Heart left ventricle (tissue), 16 donors: ENCODE results near the gene DHX38. TPM values are rescaled to one million over a fixed set of nuclear protein-coding genes. Genes with fewer than 3 reads are reported as not detected.

Experiments used
- ATAC-seq, 4 donors: fragments of 200-7000 bp; cut with Tn5 transposase; one replicate each; pipeline ENCODE4 v1.9.1; 2020 to 2022; ENCODE audit warnings: moderate library complexity in 4 of 4, mild to moderate bottlenecking in 3 of 4, moderate number of reproducible peaks in 1 of 4
- DNase-seq, 5 donors: peaks; one replicate each; pipeline ENCODE4 v3.0.0-alpha.2; 2020
- H3K27ac ChIP-seq, 12 donors: fragments of 200-600 bp; sonication (generic) in 4 of 12; one replicate each; pipeline versions ENCODE4 v1.5.0 to v1.8.0; 2016 to 2022; ENCODE audit warnings: mild to moderate bottlenecking in 2 of 12
- H3K27me3 ChIP-seq, 9 donors: fragments of 200-600 bp; sonication (generic) in 2 of 9; one replicate each; pipeline versions ENCODE4 v1.5.1 to v1.8.0; 2016 to 2022; ENCODE audit warnings: mild to moderate bottlenecking in 3 of 9
- H3K36me3 ChIP-seq, 9 donors: fragments of 200-600 bp; sonication (generic) in 2 of 9; one replicate each; pipeline versions ENCODE4 v1.5.0 to v1.8.0; 2018 to 2022; ENCODE audit warnings: mild to moderate bottlenecking in 2 of 9
- H3K4me1 ChIP-seq, 12 donors: fragments of 200-600 bp; sonication (generic) in 4 of 12; one replicate each; pipeline versions ENCODE4 v1.5.0 to v1.8.0; 2016 to 2022; ENCODE audit warnings: mild to moderate bottlenecking in 3 of 12
- H3K4me3 ChIP-seq, 12 donors: fragments of 200-600 bp; sonication (generic) in 4 of 12; one replicate each; pipeline versions ENCODE4 v1.5.0 to v1.8.0; 2017 to 2022; ENCODE audit warnings: mild to moderate bottlenecking in 9 of 12, moderate library complexity in 4 of 12
- H3K9me3 ChIP-seq, 12 donors: fragments of 200-600 bp; sonication (generic) in 4 of 12; one replicate each; pipeline versions ENCODE4 v1.5.0 to v1.8.0; 2016 to 2022; ENCODE audit warnings: mild to moderate bottlenecking in 1 of 12
- CTCF ChIP-seq, 12 donors: fragments of 200-600 bp; sonication (generic) in 4 of 12; IDR thresholded peaks; one replicate each; pipeline versions ENCODE4 v1.5.0 to v1.8.0; 2018 to 2022; ENCODE audit warnings: antibody characterized with exemption in 12 of 12, mild to moderate bottlenecking in 5 of 12
- POLR2A ChIP-seq, 2 donors: fragments of 450-650 bp; IDR thresholded peaks; one replicate each; pipeline ENCODE4 v1.6.1; 2017; ENCODE audit warnings: antibody characterized with exemption in 2 of 2, mild to moderate bottlenecking in 2 of 2, moderate library complexity in 2 of 2
- whole genome bisulfite sequencing, 4 donors: extraction: QIAGEN DNeasy Blood & Tissue Kit in 2 of 4; methylation state at CpG; one replicate each; pipeline versions ENCODE4 v1.1.5 to v1.1.7; 2013 to 2018; 5-methylcytosine and 5-hydroxymethylcytosine counted together
- intact Hi-C, 10 donors: fragments of 100-400 bp; cut with DNase I; formaldehyde crosslinking; loops; one replicate each; pipeline versions ENCODE4 v1.11.1 to v1.14.2; 2022
- polyA plus RNA-seq, 2 donors: library from polyadenylated mRNA; stranded (reverse); fragments of 200-250 nt; gene quantifications; one replicate each; pipeline ENCODE4 v1.2.3, GENCODE V29; 2013
- total RNA-seq, 9 donors: library from RNA; depleted of rRNA in 2 of 9; stranded (reverse); fragments of >200 nt in 2 of 9; fragmentation: NEBNext Ultra II Directional in 3 of 9; extraction: Animal tissue kit (Norgen Biotek cat#: 25700) in 3 of 9; gene quantifications; one replicate each; pipeline versions ENCODE4 v1.1.0 to v1.2.4, GENCODE V29; 2016 to 2023
- donor health status: ischemic (EF 13 %, LVEDD 7.1; RV severe dilation, severe dysfunction).
- donor health status: healthy with polysubstance abuse.
- donor health status: DM: no; HTN: yes; CAD: no.
- donor health status: DM: no; HTN: no; CAD: no.
- donor health status: ischemic (EF 25% LVEDD 6.9; RV normal size, moderate dysfunction).
- donor health status: ischemic (EF 25% LVEDD 5.7; RV mildly dilated, moderate dysfunction).
- donor health status: healthy.
- donor health status: DM: yes; HTN: yes; CAD: no.
- donor health status: ischemic (EF 35%, LVEDD 5.7; RV mildly dilated, moderate dysfunction).
- donor health status: nonischemic (EF 11% LVEDD 7.7; RV severe dilation, severe dysfunction).
- donor health status: DM: yes; HTN: yes; CAD: no.
- donor health status: PGD.
- donor health status: ischemic (EF 29% LVEDD 5.4; RV normal size, mild dysfunction).
- donor health status: nonischemic (EF 23%, LVEDD 6.1; RV moderate dilation, normal function).

Gene DHX38
- total and polyA plus RNA-seq, 11 donors: 30.6 to 66.5 (median 41.4) TPM

- Histone ChIP-seq H3K27me3 (peaks cover 0 to 6% (median 0%) of the 10 kb centered on the region in 9 donors), H3K4me1 (no peaks in the 10 kb centered on the region), H3K9me3 (no peaks in the 10 kb centered on the region), H3K27ac (no peak overlapping the region), H3K36me3 (no peaks in the 10 kb centered on the region), H3K4me3 (no peak overlapping the region)
- DNase-seq: no peak
- no peak for ATAC-seq
- intact Hi-C loops: no loop called here
- TF ChIP-seq CTCF (IDR thresholded peaks at IDR 0.05) (no peak), POLR2A (IDR thresholded peaks at IDR 0.05) (no peak)
- whole genome bisulfite sequencing, 4 donors: 70 to 77% (median 73%) methylated on average over 15 of the region's 15 CpGs
Observed at GRCh38 chr16:72137380-72138063, 43.9 kb downstream of the DHX38 start.

GRCh38 chr16:72138064-72138572, 44.5 kb downstream of the DHX38 start:
- H3K4me3 ChIP-seq: no peak overlapping the region
- intact Hi-C loops: no loop called here
- H3K9me3 ChIP-seq: no peaks in the 10 kb centered on the region
- whole genome bisulfite sequencing, 4 donors: 86 to 90% (median 89%) methylated on average over 4 of the region's 4 CpGs
- no peak for TF ChIP-seq CTCF (IDR thresholded peaks at IDR 0.05)
- H3K4me1 ChIP-seq: no peaks in the 10 kb centered on the region
- peaks cover 0 to 6% (median 0%) of the 10 kb centered on the region in 9 donors for H3K27me3 ChIP-seq
- ATAC-seq: no peak
- no peak for DNase-seq
- no peak overlapping the region for H3K27ac ChIP-seq
- H3K36me3 ChIP-seq: no peaks in the 10 kb centered on the region

GRCh38 chr16:72139908-72140307, 46.3 kb downstream of the DHX38 start:
- H3K4me3 ChIP-seq: no peak overlapping the region
- intact Hi-C loops: no loop called here
- no peaks in the 10 kb centered on the region for H3K4me1 ChIP-seq
- DNase-seq (no peak), ATAC-seq (no peak)
- TF ChIP-seq CTCF (IDR thresholded peaks at IDR 0.05): no peak
- TF ChIP-seq POLR2A (IDR thresholded peaks at IDR 0.05): no peak
- H3K9me3 ChIP-seq: no peaks in the 10 kb centered on the region
- peaks cover 0 to 6% (median 0%) of the 10 kb centered on the region in 9 donors for H3K27me3 ChIP-seq
- no peaks in the 10 kb centered on the region for H3K36me3 ChIP-seq
- WGBS, 4 donors: 97 to 98% (median 97%) methylated on average over 2 of the region's 2 CpGs
- H3K27ac ChIP-seq: no peak overlapping the region

GRCh38 chr16:72142476-72142875, 48.8 kb downstream of the DHX38 start:
- Histone ChIP-seq H3K4me1 (no peaks in the 10 kb centered on the region), H3K9me3 (peaks cover 0 to 7% (median 0%) of the 10 kb centered on the region in 12 donors), H3K36me3 (no peaks in the 10 kb centered on the region), H3K27me3 (peaks cover 0 to 6% (median 0%) of the 10 kb centered on the region in 9 donors), H3K27ac (no peak overlapping the region), H3K4me3 (no peak overlapping the region)
- intact Hi-C loops: no loop called here
- ATAC-seq: no peak
- no peak for TF ChIP-seq CTCF (IDR thresholded peaks at IDR 0.05)
- TF ChIP-seq POLR2A (IDR thresholded peaks at IDR 0.05): no peak
- no peak for DNase-seq
- WGBS, 4 donors: 68 to 84% (median 79%) methylated on average over 1 of the region's 1 CpG
